GM13976 (cell line): Measurements from ENCODE around the gene CRTAC1.
A peak's percentile ranks its signal among the peaks of the same experiment; 100 is the strongest.
"Not testable (repeated sequence)": the region's sequence is repeated elsewhere in the genome, so short reads cannot be mapped to it uniquely, and the experiment has no call there.

Source experiments
- DNase-seq: peaks from one replicate; pipeline ENCODE4 v3.0.0; 2012; ENCODE audit warnings: low spot score
- in situ Hi-C: fragments of 300-500 bp; cut with MboI; formaldehyde crosslinking; loops from one replicate; pipeline ENCODE4 v1.12.0; 2022; ENCODE audit warnings: low sequenced_read_pairs, mixed read lengths, inconsistent platforms; ENCODE audit not compliant: unreplicated experiment
- TF ChIP-seq, protein P1 (sequence below): IDR thresholded peaks from 2 replicates; pipeline ENCODE4 v1.5.1; 2012; ENCODE audit warnings: borderline replicate concordance, mild to moderate bottlenecking; ENCODE audit not compliant: insufficient read depth; ENCODE audit errors: extremely low read depth, missing control alignments, control extremely low read depth

The CRTAC1 gene

DNA sequence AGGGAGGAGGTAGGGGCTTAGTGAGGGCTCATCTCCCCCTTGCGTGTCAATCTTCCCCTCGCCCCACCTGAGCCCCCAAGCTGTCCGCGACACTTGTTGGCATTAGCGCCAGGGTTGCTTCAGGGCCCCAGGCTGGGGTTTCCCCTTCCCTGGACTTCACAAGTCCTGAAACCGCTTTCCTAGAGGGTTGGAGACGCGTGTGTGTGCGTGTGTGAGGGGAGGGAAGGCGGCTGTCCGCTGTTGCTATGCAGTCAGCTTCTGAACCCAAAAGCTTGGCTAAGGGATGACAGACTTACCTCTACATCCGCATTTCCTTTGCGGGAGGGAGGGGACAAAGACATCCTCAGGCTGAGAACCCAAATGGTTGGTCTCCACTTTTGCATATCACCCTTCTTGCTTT, 180.0 kb downstream of the CRTAC1 start:
- no peak for DNase-seq
- TF ChIP-seq, protein P1, sequence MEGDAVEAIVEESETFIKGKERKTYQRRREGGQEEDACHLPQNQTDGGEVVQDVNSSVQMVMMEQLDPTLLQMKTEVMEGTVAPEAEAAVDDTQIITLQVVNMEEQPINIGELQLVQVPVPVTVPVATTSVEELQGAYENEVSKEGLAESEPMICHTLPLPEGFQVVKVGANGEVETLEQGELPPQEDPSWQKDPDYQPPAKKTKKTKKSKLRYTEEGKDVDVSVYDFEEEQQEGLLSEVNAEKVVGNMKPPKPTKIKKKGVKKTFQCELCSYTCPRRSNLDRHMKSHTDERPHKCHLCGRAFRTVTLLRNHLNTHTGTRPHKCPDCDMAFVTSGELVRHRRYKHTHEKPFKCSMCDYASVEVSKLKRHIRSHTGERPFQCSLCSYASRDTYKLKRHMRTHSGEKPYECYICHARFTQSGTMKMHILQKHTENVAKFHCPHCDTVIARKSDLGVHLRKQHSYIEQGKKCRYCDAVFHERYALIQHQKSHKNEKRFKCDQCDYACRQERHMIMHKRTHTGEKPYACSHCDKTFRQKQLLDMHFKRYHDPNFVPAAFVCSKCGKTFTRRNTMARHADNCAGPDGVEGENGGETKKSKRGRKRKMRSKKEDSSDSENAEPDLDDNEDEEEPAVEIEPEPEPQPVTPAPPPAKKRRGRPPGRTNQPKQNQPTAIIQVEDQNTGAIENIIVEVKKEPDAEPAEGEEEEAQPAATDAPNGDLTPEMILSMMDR, result no peak

DNA sequence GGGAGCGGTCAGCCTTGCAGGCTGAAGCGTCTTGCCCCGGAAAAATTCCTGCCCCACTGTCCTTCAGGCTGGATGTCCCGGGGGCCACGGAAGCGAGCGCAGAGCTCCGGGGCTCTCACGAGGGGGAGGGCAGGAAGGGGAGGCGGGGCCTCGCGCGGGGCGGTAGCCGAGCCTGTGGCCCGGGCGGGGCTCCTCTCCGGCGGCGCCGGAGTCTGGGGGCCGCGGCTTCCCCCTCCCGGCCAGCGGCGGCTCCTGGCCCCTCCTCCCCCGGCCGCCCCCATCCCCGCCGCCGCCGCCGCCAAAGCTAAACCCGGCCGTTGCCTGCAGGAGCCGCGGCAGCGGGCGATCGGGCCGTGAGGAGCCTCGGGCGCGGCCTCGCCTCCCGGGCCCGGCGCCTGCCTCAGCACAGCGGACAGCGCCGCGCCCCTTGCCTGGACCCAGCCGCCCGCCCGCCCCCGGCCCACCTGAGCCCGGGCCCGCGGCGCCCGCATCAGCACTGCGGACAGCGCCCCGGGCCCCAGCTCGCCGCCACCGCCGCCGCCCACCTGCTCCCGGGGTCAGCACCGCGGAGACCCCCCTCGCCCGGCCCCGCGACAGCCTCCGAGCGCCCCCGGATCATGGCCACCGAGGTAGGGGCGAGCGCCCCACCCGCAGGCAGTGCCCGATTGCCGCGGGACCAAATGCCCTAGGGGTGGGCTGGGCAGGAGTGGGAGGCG, 180.6 kb downstream of the CRTAC1 start, which contains the start of gene GOLGA7B:
Gene GOLGA7B (plus strand): TSS at position 157 of the 716 bp plus-strand sequence. CDS start 461 bp downstream, at position 618.
- in situ Hi-C loops, result no loop called here
- TF ChIP-seq, protein P1, result no peak
- peak; percentile 75 for DNase-seq

More for the DNA sequence above, 180.0 kb downstream of the CRTAC1 start:
- in situ Hi-C loops, result no loop called here

DNA sequence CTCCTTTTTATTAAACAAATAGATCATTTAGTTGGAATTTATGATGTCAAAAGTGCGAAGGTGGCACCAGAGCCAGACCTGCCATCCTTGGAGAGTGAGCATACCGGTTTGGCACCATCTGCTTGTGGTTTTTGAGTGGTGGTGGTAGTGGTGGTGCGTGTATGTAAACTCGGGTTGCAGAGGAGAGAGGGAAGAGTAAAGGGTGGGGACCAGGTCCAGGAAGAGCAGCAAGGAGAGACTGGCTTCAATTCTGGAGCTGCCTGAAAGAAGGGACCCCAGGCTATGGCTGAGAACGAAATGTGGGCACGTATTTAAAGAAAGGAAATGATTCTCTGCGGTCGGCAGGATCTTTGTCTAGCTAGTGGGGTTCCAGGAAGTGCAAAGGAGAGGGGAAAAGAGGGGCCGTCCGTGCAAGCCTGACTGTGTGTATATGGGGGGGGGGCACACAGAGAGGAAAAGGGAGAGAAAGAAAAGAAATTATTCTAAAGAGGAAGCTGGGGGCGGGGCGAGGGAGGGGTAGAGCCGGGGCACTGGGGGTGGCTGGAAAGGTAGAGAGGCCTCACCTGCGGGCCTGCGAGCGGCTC, 181.2 kb downstream of the CRTAC1 start:
- no peak for DNase-seq
- in situ Hi-C loops, result no loop called here
- TF ChIP-seq, protein P1, result no peak

DNA sequence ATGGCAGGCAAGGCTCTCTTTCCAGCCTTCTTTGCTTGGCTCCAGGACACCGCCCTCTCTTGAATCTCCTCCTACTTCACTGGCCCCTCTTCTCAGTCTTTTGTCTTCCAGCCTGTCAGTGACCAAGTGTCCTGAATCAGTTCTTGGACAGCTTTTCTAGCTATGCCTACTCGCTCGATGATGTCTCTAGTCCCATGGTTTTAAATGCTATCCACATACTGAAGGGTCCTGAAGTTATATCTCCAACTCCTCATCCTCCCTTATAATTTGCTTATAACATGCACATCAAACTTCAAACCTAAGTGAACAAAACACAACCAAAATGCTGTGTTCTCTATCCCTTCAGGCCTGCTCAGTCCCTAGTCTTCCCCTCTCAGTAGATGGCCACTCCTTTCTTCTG, 185.7 kb downstream of the CRTAC1 start:
- in situ Hi-C loops, result no loop called here
- TF ChIP-seq, protein P1, result no peak
- DNase-seq, result no peak

DNA sequence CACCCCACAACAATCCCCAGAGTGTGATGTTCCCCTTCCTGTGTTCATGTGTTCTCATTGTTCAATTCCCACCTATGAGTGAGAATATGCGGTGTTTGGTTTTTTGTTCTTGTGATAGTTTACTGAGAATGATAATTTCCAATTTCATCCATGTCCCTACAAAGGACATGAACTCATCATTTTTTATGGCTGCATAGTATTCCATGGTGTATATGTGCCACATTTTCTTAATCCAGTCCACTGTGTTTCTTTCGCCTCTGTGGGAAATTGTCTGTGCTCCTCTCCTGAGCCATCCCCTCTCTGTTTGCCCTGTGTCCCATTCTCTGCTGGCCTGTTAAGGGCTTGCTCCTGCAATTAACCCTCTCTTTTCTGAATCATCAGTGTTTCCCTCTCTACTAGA, 186.4 kb downstream of the CRTAC1 start:
- DNase-seq, in situ Hi-C loops: not testable (repeated sequence)

DNA sequence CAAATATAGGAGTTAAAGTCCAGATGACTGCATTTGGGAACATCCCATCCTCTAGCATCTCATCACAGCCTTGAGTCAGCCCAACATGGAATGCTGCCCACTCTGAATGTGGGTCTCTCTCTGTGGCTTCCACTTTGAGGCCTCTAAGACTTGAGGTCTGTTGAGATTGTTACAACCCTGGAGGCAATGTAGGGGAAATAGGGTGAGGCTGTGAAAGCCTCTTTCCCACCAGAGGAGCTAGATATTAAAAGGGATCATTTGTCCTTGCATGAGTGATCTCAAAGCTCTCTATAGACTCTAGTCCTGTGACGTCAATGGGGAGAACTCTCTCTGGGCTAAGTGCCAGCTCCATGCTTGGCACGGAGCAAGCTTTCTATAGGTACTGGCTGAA, 187.1 kb downstream of the CRTAC1 start:
- DNase-seq, result no peak

More for the DNA sequence above, 187.1 kb downstream of the CRTAC1 start:
- TF ChIP-seq, protein P1, result no peak
- in situ Hi-C loops, result no loop called here
